Muscle of arm (tissue), 12 donors: ENCODE measurements around the gene NR5A2. TPM values are rescaled to one million over a fixed set of nuclear protein-coding genes. Genes with fewer than 3 reads are reported as not detected.

Source experiments
- DNase-seq: peaks from one replicate; pipeline ENCODE4 v3.0.0-alpha.2; 2013
- polyA plus RNA-seq, 12 donors: library from polyadenylated mRNA; unstranded; fragments of 120-200 nt; gene quantifications; one replicate each; pipeline ENCODE4 v1.2.1, GENCODE V29; 2013; ENCODE audit not compliant: insufficient read length in 12 of 12

The NR5A2 gene
- polyA plus RNA-seq, 12 donors, result 2.3 to 13.1 (median 2.9) TPM; not detected in 1

GRCh38 chr1:200072636-200073285 lies 45.3 kb downstream of the NR5A2 start:
- DNase-seq, result no peak

- no peak for DNase-seq
Observed at GRCh38 chr1:200073286-200073637, 45.8 kb downstream of the NR5A2 start.

GRCh38 chr1:200075522-200075921 lies 48.0 kb downstream of the NR5A2 start:
- no peak for DNase-seq

GRCh38 chr1:200075938-200076546 lies 48.5 kb downstream of the NR5A2 start:
- peak; percentile 39 for DNase-seq

- DNase-seq, result no peak
Observed at GRCh38 chr1:200079232-200079940, 51.9 kb downstream of the NR5A2 start.

GRCh38 chr1:200081151-200081968 lies 53.9 kb downstream of the NR5A2 start:
- DNase-seq, result no peak

- DNase-seq, result no peak
Observed at GRCh38 chr1:200081969-200082245, 54.4 kb downstream of the NR5A2 start.

- DNase-seq, result no peak
Observed at GRCh38 chr1:200082329-200082728, 54.8 kb downstream of the NR5A2 start.

GRCh38 chr1:200090252-200091159 lies 63.0 kb downstream of the NR5A2 start:
- no peak for DNase-seq

- no peak for DNase-seq
Observed at GRCh38 chr1:200095057-200095577, 67.6 kb downstream of the NR5A2 start.

- no peak for DNase-seq
Observed at GRCh38 chr1:200096774-200097173, 69.3 kb downstream of the NR5A2 start.

- DNase-seq, result no peak
Observed at GRCh38 chr1:200099040-200099439, 71.5 kb downstream of the NR5A2 start.

- no peak for DNase-seq
Observed at GRCh38 chr1:200103966-200104583, 76.6 kb downstream of the NR5A2 start.

- DNase-seq, result no peak
Observed at GRCh38 chr1:200107004-200107470, 79.5 kb downstream of the NR5A2 start.

- DNase-seq, result no peak
Observed at GRCh38 chr1:200108659-200109058, 81.1 kb downstream of the NR5A2 start.

GRCh38 chr1:200112290-200112689 lies 84.8 kb downstream of the NR5A2 start:
- DNase-seq, result no peak

- no peak for DNase-seq
Observed at GRCh38 chr1:200115532-200115931, 88.0 kb downstream of the NR5A2 start.

- DNase-seq, result no peak
Observed at GRCh38 chr1:200116324-200116723, 88.8 kb downstream of the NR5A2 start.

GRCh38 chr1:200118779-200119505 lies 91.4 kb downstream of the NR5A2 start:
- no peak for DNase-seq

- DNase-seq, result no peak
Observed at GRCh38 chr1:200121421-200121820, 93.9 kb downstream of the NR5A2 start.
